A549 (cell line): Measurements from ENCODE around the gene KCNAB2. TPM values are rescaled to one million over a fixed set of nuclear protein-coding genes. Genes with fewer than 3 reads are reported as not detected.
A peak's percentile ranks its signal among the peaks of the same experiment; 100 is the strongest.

Source experiments
- ATAC-seq, 2 experiments: fragments of 200-7000 bp in 1 of 2; fragments of >200 bp in 1 of 2; cut with Nextera tagmentation in 1 of 2; cut with Tn5 transposase in 1 of 2; 3 replicates each; pipeline versions ENCODE4 v1.8.0 to v1.9.1; 2018 to 2020; ENCODE audit warnings: mild to moderate bottlenecking in 1 of 2, moderate library complexity in 1 of 2
- CTCF ChIA-PET: fragments of 300-600 bp; sonication (Branson Sonifier 250); formaldehyde crosslinking; extraction: SDS; loops from one replicate; lab custom pipeline; 2021; ENCODE audit warnings: antibody characterized with exemption, inconsistent platforms; lab: Yijun Ruan, JAX
- POLR2A ChIA-PET: fragments of 350-600 bp; formaldehyde crosslinking; extraction: SDS; loops from one replicate; lab custom pipeline; 2021; ENCODE audit warnings: antibody characterized with exemption, inconsistent platforms; lab: Yijun Ruan, JAX
- DNase-seq, 2 experiments: peaks; one replicate each; pipeline versions ENCODE4 v3.0.0 to v3.0.0-alpha.2; 2011 to 2016; ENCODE audit warnings: low read depth in 1 of 2, low spot score in 1 of 2
- FAIRE-seq: peaks from 2 replicates; lab custom pipeline; 2011; peaks lifted over from hg19 to GRCh38; lab: Jason Lieb, UNC
- H3K27ac ChIP-seq, 2 experiments: fragments of >200 bp; sonication (Bioruptor Twin); formaldehyde crosslinking; 3 replicates each; pipeline ENCODE4 v1.5.1; 2016 to 2017
- H3K4me1 ChIP-seq: fragments of >200 bp; sonication (Bioruptor Twin); formaldehyde crosslinking; 3 replicates; pipeline ENCODE4 v1.6.1; 2016
- H3K4me2 ChIP-seq: fragments of >200 bp; sonication (Bioruptor Twin); formaldehyde crosslinking; 3 replicates; pipeline ENCODE4 v1.6.1; 2016
- H3K4me3 ChIP-seq: fragments of >200 bp; sonication (Bioruptor Twin); formaldehyde crosslinking; 3 replicates; pipeline ENCODE4 v1.5.1; 2016
- H3K9me3 ChIP-seq: fragments of >200 bp; sonication (Bioruptor Twin); formaldehyde crosslinking; 3 replicates; pipeline ENCODE4 v1.6.1; 2016
- CEBPB ChIP-seq, 2 experiments: fragments of >200 bp in 1 of 2; sonication (Bioruptor Twin) in 1 of 2; formaldehyde crosslinking in 1 of 2; IDR thresholded peaks; 2 replicates each; pipeline ENCODE4 v1.6.1; 2012 to 2016
- CHD4 ChIP-seq: fragments of 200-600 bp; sonication (generic); IDR thresholded peaks from 2 replicates; pipeline ENCODE4 v1.6.1; 2016; ENCODE audit warnings: antibody characterized with exemption, mild to moderate bottlenecking, borderline replicate concordance
- EHF ChIP-seq: fragments of 250-450 bp; sonication (Bioruptor Pico); IDR thresholded peaks from 2 replicates; pipeline ENCODE4 v1.5.0; 2020; ENCODE audit warnings: mild to moderate bottlenecking
- ESRRA ChIP-seq: fragments of 150-350 bp; IDR thresholded peaks from 2 replicates; pipeline ENCODE4 v1.6.1; 2014; ENCODE audit warnings: mild to moderate bottlenecking, low read length, borderline replicate concordance
- HOXA7 ChIP-seq: fragments of 250-450 bp; sonication (Bioruptor Pico); IDR thresholded peaks from 2 replicates; pipeline ENCODE4 v1.5.0; 2020; ENCODE audit warnings: mild to moderate bottlenecking, moderate library complexity
- HOXB5 ChIP-seq: fragments of 250-450 bp; sonication (Bioruptor Pico); IDR thresholded peaks from 2 replicates; pipeline ENCODE4 v1.5.0; 2020; ENCODE audit warnings: mild to moderate bottlenecking, moderate library complexity
- JUN ChIP-seq, 2 experiments: fragments of >200 bp; sonication (Bioruptor Twin); formaldehyde crosslinking; IDR thresholded peaks; 2 replicates in 1 of 2; 3 replicates in 1 of 2; pipeline ENCODE4 v1.6.1; 2016 to 2017
- KDM1A ChIP-seq: fragments of 200-600 bp; sonication (generic); IDR thresholded peaks from 2 replicates; pipeline ENCODE4 v1.6.1; 2016; ENCODE audit warnings: low read depth, mild to moderate bottlenecking
- PHF8 ChIP-seq: fragments of 200-600 bp; sonication (generic); IDR thresholded peaks from 2 replicates; pipeline ENCODE4 v1.6.1; 2016; ENCODE audit warnings: low read depth, mild to moderate bottlenecking, antibody characterized with exemption, moderate library complexity, borderline replicate concordance
- POLR2A ChIP-seq: IDR thresholded peaks from 2 replicates; pipeline ENCODE4 v1.6.1; 2012; ENCODE audit warnings: mild to moderate bottlenecking, low read length
- RAD21 ChIP-seq, 2 experiments: fragments of >200 bp in 1 of 2; sonication (Bioruptor Twin) in 1 of 2; formaldehyde crosslinking in 1 of 2; IDR thresholded peaks in 1 of 2; conservative IDR thresholded peaks in 1 of 2; 2 replicates in 1 of 2; 3 replicates in 1 of 2; pipeline ENCODE4 v1.6.1; 2012 to 2018; ENCODE audit warnings: inconsistent platforms in 1 of 2
- RARB ChIP-seq: fragments of 250-450 bp; sonication (Bioruptor Pico); IDR thresholded peaks from 2 replicates; pipeline ENCODE4 v1.8.0; 2021; ENCODE audit warnings: mild to moderate bottlenecking, moderate library complexity
- RCOR1 ChIP-seq: fragments of 150-350 bp; IDR thresholded peaks from 2 replicates; pipeline ENCODE4 v1.6.1; 2014; ENCODE audit warnings: antibody characterized with exemption, low read length, low read depth
- RNF2 ChIP-seq: fragments of 200-600 bp; sonication (generic); IDR thresholded peaks from 2 replicates; pipeline ENCODE4 v1.6.1; 2016; ENCODE audit warnings: low read depth, mild to moderate bottlenecking, antibody characterized with exemption, moderate library complexity, borderline replicate concordance
- SMC3 ChIP-seq: fragments of >200 bp; sonication (Bioruptor Twin); formaldehyde crosslinking; IDR thresholded peaks from 3 replicates; pipeline ENCODE4 v1.6.1; 2018; ENCODE audit warnings: inconsistent platforms
- TP53 ChIP-seq: fragments of 250-450 bp; sonication (Bioruptor Pico); IDR thresholded peaks from 2 replicates; pipeline ENCODE4 v1.5.0; 2021; ENCODE audit warnings: mild to moderate bottlenecking, moderate library complexity
- USF2 ChIP-seq: fragments of 450-650 bp; IDR thresholded peaks from 2 replicates; pipeline ENCODE4 v1.6.1; 2014; ENCODE audit warnings: antibody characterized with exemption
- ZNF302 ChIP-seq: fragments of 250-450 bp; sonication (Bioruptor Pico); IDR thresholded peaks from 2 replicates; pipeline ENCODE4 v1.9.0; 2021; ENCODE audit warnings: inconsistent platforms, mild to moderate bottlenecking, moderate library complexity
- WGBS: methylation state at CpG from one replicate; pipeline ENCODE4 v1.1.6; 2017; ENCODE audit errors: missing lambda C conversion rate; 5-methylcytosine and 5-hydroxymethylcytosine counted together
- polyA plus RNA-seq, 4 experiments: library from polyadenylated mRNA; depleted of rRNA in 3 of 4; stranded (reverse); fragments of >200 nt; fragmentation: RNase III in 1 of 4; extraction: RNeasy Plus Mini Kit Qiagen cat#74134 plus additional on column Dnase treatment in 1 of 4; gene quantifications; 2 replicates in 3 of 4; 3 replicates in 1 of 4; pipeline ENCODE4 v1.2.3, GENCODE V29; 2011 to 2017
- TF ChIP-seq, protein P1 (sequence below): fragments of 150-350 bp; IDR thresholded peaks from 2 replicates; pipeline ENCODE4 v1.6.1; 2014; ENCODE audit warnings: low read depth, mild to moderate bottlenecking, low read length
- TF ChIP-seq, protein P2 (sequence below): fragments of 250-450 bp; sonication (Bioruptor Pico); IDR thresholded peaks from 2 replicates; pipeline ENCODE4 v1.5.0; 2021; ENCODE audit warnings: mild to moderate bottlenecking, moderate library complexity, borderline replicate concordance

The KCNAB2 gene
- polyA plus RNA-seq, 2 of the 4 experiments (the other 2 are of a cell fraction): 7.3 to 9.9 TPM

DNA sequence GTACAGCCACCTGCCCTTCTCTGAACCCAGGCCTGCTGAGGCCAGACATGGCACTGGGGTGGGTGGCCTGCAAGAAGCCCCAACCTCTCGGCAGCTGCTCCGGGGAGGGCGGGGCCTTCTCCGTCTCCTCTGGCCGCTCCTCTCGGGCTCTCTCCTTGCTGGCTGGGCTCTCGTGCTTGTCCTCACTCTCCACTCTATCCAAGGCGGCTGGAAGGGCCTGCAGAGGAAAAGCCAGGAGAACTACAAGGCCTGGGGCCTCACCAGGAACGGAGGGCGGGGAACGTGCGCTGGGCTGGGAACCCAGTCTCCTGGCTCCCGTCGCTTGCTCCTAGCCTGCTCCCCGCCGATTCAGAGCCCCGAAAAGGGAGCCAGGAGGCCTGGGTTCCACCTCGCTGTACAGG lies 75.3 kb downstream of the KCNAB2 start:
- ChIA-PET CTCF (interaction anchor here (1.0 kb wide), 1 partner anchor 50 kb away, joined by 4 read pairs; no protein-coding TSS in a partner anchor), POLR2A (no interaction called here)
- no peak overlapping the region for H3K4me2 ChIP-seq
- DNase-seq (no peak), FAIRE-seq (no peak), ATAC-seq (no peak)
- 74% methylated on average over 8 of the region's 18 CpGs for WGBS
- TF ChIP-seq, protein P1, sequence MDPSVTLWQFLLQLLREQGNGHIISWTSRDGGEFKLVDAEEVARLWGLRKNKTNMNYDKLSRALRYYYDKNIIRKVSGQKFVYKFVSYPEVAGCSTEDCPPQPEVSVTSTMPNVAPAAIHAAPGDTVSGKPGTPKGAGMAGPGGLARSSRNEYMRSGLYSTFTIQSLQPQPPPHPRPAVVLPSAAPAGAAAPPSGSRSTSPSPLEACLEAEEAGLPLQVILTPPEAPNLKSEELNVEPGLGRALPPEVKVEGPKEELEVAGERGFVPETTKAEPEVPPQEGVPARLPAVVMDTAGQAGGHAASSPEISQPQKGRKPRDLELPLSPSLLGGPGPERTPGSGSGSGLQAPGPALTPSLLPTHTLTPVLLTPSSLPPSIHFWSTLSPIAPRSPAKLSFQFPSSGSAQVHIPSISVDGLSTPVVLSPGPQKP: no peak
- TF ChIP-seq RCOR1: no peak
- TF ChIP-seq HOXA7 (CRISPR knock-in tag): no peak
- no peak for TF ChIP-seq EHF
- TF ChIP-seq CEBPB (IDR thresholded peaks at IDR 0.05): no peak
- TF ChIP-seq JUN (IDR thresholded peaks at IDR 0.05): no peak
- TF ChIP-seq PHF8: no peak
- TF ChIP-seq SMC3: no peak
- TF ChIP-seq KDM1A: no peak
- no peak for TF ChIP-seq POLR2A
- H3K4me1 ChIP-seq: no peaks in the 10 kb centered on the region
- peaks cover 6% of the 10 kb centered on the region; the same call in 1 of the 3 replicates for H3K9me3 ChIP-seq
- H3K27ac ChIP-seq: no peak overlapping the region
- H3K4me3 ChIP-seq: no peak overlapping the region

- POLR2A ChIA-PET: no interaction called here
Observed at GRCh38 chr1:6121651-6122370, 76.1 kb downstream of the KCNAB2 start.

GRCh38 chr1:6123083-6123482 lies 77.4 kb downstream of the KCNAB2 start:
- FAIRE-seq (no peak), DNase-seq (no peak), ATAC-seq (no peak)
- WGBS: 77% methylated on average over 7 of the region's 7 CpGs
- Histone ChIP-seq H3K9me3 (no peaks in the 10 kb centered on the region), H3K4me3 (no peak overlapping the region), H3K4me1 (peaks cover 3% of the 10 kb centered on the region; the same call in 2 of the 3 replicates), H3K4me2 (no peak overlapping the region), H3K27ac (no peak overlapping the region)
- ChIA-PET POLR2A (no interaction called here), CTCF (no interaction called here)
- peak in 1 of 2 experiments; percentile 61; a peak in 2 of 4 replicates for TF ChIP-seq CEBPB (IDR thresholded peaks at IDR 0.05)
- TF ChIP-seq PHF8: no peak
- no peak for TF ChIP-seq RNF2
- TF ChIP-seq CHD4: no peak

More at GRCh38 chr1:6121651-6122370, 76.1 kb downstream of the KCNAB2 start:
- FAIRE-seq: no peak
- H3K27ac ChIP-seq: no peak overlapping the region
- WGBS: 88% methylated on average over 15 of the region's 17 CpGs
- CTCF ChIA-PET: interaction anchor here (1.0 kb wide), 1 partner anchor 50 kb away, joined by 4 read pairs; no protein-coding TSS in a partner anchor
- H3K4me1 ChIP-seq: no peaks in the 10 kb centered on the region
- H3K4me2 ChIP-seq: no peak overlapping the region
- H3K9me3 ChIP-seq: peaks cover 1% of the 10 kb centered on the region; the same call in 1 of the 3 replicates
- no peak for ATAC-seq
- DNase-seq: no peak
- TF ChIP-seq USF2 (no peak), RARB (CRISPR knock-in tag) (no peak), ESRRA (no peak), RAD21 (conservative IDR thresholded peaks at IDR 0.05 in 1 of 2, IDR thresholded peaks at IDR 0.05 in 1 of 2) (no peak), ZNF302 (CRISPR knock-in tag) (no peak), POLR2A (no peak), CEBPB (IDR thresholded peaks at IDR 0.05) (no peak), HOXB5 (CRISPR knock-in tag) (no peak), TP53 (CRISPR knock-in tag) (no peak)
- TF ChIP-seq, protein P2, sequence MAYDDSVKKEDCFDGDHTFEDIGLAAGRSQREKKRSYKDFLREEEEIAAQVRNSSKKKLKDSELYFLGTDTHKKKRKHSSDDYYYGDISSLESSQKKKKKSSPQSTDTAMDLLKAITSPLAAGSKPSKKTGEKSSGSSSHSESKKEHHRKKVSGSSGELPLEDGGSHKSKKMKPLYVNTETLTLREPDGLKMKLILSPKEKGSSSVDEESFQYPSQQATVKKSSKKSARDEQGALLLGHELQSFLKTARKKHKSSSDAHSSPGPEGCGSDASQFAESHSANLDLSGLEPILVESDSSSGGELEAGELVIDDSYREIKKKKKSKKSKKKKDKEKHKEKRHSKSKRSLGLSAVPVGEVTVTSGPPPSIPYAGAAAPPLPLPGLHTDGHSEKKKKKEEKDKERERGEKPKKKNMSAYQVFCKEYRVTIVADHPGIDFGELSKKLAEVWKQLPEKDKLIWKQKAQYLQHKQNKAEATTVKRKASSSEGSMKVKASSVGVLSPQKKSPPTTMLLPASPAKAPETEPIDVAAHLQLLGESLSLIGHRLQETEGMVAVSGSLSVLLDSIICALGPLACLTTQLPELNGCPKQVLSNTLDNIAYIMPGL (CRISPR knock-in tag): no peak
- TF ChIP-seq, all 56 proteins: peak for 0
- no peak overlapping the region for H3K4me3 ChIP-seq
